KMS-11 (cell line): Measurements from ENCODE around the gene BEX3.

ENCODE experiments used
- H2AFZ ChIP-seq: fragments of 200-600 bp; sonication (generic); 2 replicates; pipeline ENCODE4 v1.6.1; 2016; ENCODE audit warnings: antibody characterized with exemption, mixed run types, low read depth
- H3K27ac ChIP-seq: fragments of 200-600 bp; sonication (generic); 2 replicates; pipeline ENCODE4 v1.6.1; 2016; ENCODE audit warnings: mild to moderate bottlenecking, mixed run types
- H3K27me3 ChIP-seq: fragments of 200-600 bp; sonication (generic); 2 replicates; pipeline ENCODE4 v1.6.1; 2017; ENCODE audit warnings: mild to moderate bottlenecking, low read depth, mixed run types, moderate library complexity; ENCODE audit not compliant: insufficient read depth
- H3K36me3 ChIP-seq: fragments of 200-600 bp; sonication (generic); 2 replicates; pipeline ENCODE4 v1.6.1; 2017; ENCODE audit warnings: mild to moderate bottlenecking, mixed run types; ENCODE audit not compliant: insufficient read depth
- H3K4me1 ChIP-seq: fragments of 200-600 bp; sonication (generic); 2 replicates; pipeline ENCODE4 v1.6.1; 2016; ENCODE audit warnings: mild to moderate bottlenecking, low read depth, mixed run types; ENCODE audit not compliant: poor library complexity, severe bottlenecking
- H3K4me2 ChIP-seq: fragments of 200-600 bp; sonication (generic); 2 replicates; pipeline ENCODE4 v1.7.0; 2016; ENCODE audit warnings: mild to moderate bottlenecking, mixed run types
- H3K4me3 ChIP-seq: fragments of 200-600 bp; sonication (generic); IDR thresholded peaks from 2 replicates; pipeline ENCODE4 v1.6.1; 2017; ENCODE audit warnings: low read depth, low read length, mixed read lengths; ENCODE audit not compliant: insufficient read depth
- H3K79me2 ChIP-seq: fragments of 200-600 bp; sonication (generic); 2 replicates; pipeline ENCODE4 v1.6.1; 2016; ENCODE audit warnings: low read depth, mixed run types; ENCODE audit not compliant: insufficient read depth
- H3K9ac ChIP-seq: fragments of 200-600 bp; sonication (generic); 2 replicates; pipeline ENCODE4 v1.6.1; 2016; ENCODE audit warnings: mild to moderate bottlenecking, mixed run types
- H4K20me1 ChIP-seq: fragments of 200-600 bp; sonication (generic); 2 replicates; pipeline ENCODE4 v1.6.1; 2016; ENCODE audit warnings: mild to moderate bottlenecking, mixed run types; ENCODE audit not compliant: insufficient read depth
- CTCF ChIP-seq: fragments of 200-600 bp; sonication (generic); conservative IDR thresholded peaks from 2 replicates; pipeline ENCODE4 v1.6.1; 2017; ENCODE audit warnings: low read depth, mild to moderate bottlenecking, antibody characterized with exemption, low read length, moderate library complexity, mixed read lengths

BEX3 gene

GRCh38 chrX:103423955-103424638 is 47.8 kb downstream of the BEX3 start:
- H3K9ac ChIP-seq: no peak overlapping the region
- H3K27me3 ChIP-seq: no peaks in the 10 kb centered on the region
- TF ChIP-seq CTCF: no peak
- H3K4me2 ChIP-seq: no peak overlapping the region
- no peaks in the 10 kb centered on the region for H3K79me2 ChIP-seq
- H4K20me1 ChIP-seq: no peaks in the 10 kb centered on the region
- H3K36me3 ChIP-seq: no peaks in the 10 kb centered on the region
- no peak overlapping the region for H3K27ac ChIP-seq
- no peak overlapping the region for H2AFZ ChIP-seq
- H3K4me1 ChIP-seq: no peaks in the 10 kb centered on the region
- H3K4me3 ChIP-seq: no peak overlapping the region
